Measurements from ENCODE around the gene JCAD. TPM values are rescaled to one million over a fixed set of nuclear protein-coding genes. Genes with fewer than 3 reads are reported as not detected.

JCAD gene
- total RNA-seq, 1 experiment from 2014 or later: 36.7 TPM

- Histone ChIP-seq H3K27me3 (ENCODE audit: insufficient read depth, low read depth) (no peaks in the 10 kb centered on the region), H3K9me2 (ENCODE audit: insufficient read depth) (no peaks in the 10 kb centered on the region), H3K79me2 (ENCODE audit: low read depth) (no peaks in the 10 kb centered on the region), H3K27ac (no peak overlapping the region), H2AFZ (no peak overlapping the region), H3K36me3 (ENCODE audit: low read depth) (no peaks in the 10 kb centered on the region), H3K4me3 (no peak overlapping the region), H3K9me3 (ENCODE audit: insufficient read depth, low read depth) (no peaks in the 10 kb centered on the region), H4K20me1 (ENCODE audit: insufficient read depth) (no peaks in the 10 kb centered on the region), H3K4me2 (no peak overlapping the region), H3K4me1 (replicated peaks; ENCODE audit: insufficient read depth) (peaks cover 10% of the 10 kb centered on the region), H3F3A (ENCODE audit: insufficient read depth, low read depth) (peaks cover 5% of the 10 kb centered on the region; the same call in 1 of the 2 replicates)
- no peak for DNase-seq
- CTCF ChIA-PET: no interaction called here
- POLR2A ChIA-PET (ENCODE audit: unreplicated experiment): no interaction called here
- TF ChIP-seq CTCF (conservative IDR thresholded peaks at IDR 0.05): no peak
- TF ChIP-seq EZH2 (IDR thresholded peaks at IDR 0.05; ENCODE audit: low read depth): no peak
- intact Hi-C loops (cut with micrococcal nuclease; ENCODE audit: unreplicated experiment): no loop called here
- BruUV-seq (replicated peaks): no TSS peak
Observed at GRCh38 chr10:30070001-30070685, 10.8 kb upstream of the JCAD start.

GRCh38 chr10:30068492-30069223 lies 9.3 kb upstream of the JCAD start:
- peaks cover 5% of the 10 kb centered on the region; the same call in 1 of the 2 replicates for H3F3A ChIP-seq (ENCODE audit: insufficient read depth, low read depth)
- intact Hi-C loops (cut with micrococcal nuclease; ENCODE audit: unreplicated experiment): no loop called here
- no peaks in the 10 kb centered on the region for H3K27me3 ChIP-seq (ENCODE audit: insufficient read depth, low read depth)
- CTCF ChIA-PET: no interaction called here
- no TSS peak for BruUV-seq (replicated peaks)
- no peaks in the 10 kb centered on the region for H3K9me3 ChIP-seq (ENCODE audit: insufficient read depth, low read depth)
- H3K4me1 ChIP-seq (replicated peaks; ENCODE audit: insufficient read depth): peaks cover 10% of the 10 kb centered on the region
- DNase-seq: peak; percentile 27 to 71
- H2AFZ ChIP-seq: no peak overlapping the region
- POLR2A ChIA-PET (ENCODE audit: unreplicated experiment): no interaction called here
- H3K27ac ChIP-seq: peak overlapping the region; percentile 59
- H3K79me2 ChIP-seq (ENCODE audit: low read depth): no peaks in the 10 kb centered on the region
- TF ChIP-seq CTCF (conservative IDR thresholded peaks at IDR 0.05): no peak
- TF ChIP-seq EZH2 (IDR thresholded peaks at IDR 0.05; ENCODE audit: low read depth): no peak
- 0 out of 2 replicates have a peak overlapping the region, but pooled peaks have one; percentile 26 for H3K4me2 ChIP-seq
- H3K36me3 ChIP-seq (ENCODE audit: low read depth): no peaks in the 10 kb centered on the region
- no peak overlapping the region for H3K4me3 ChIP-seq
- H4K20me1 ChIP-seq (ENCODE audit: insufficient read depth): no peaks in the 10 kb centered on the region
- H3K9me2 ChIP-seq (ENCODE audit: insufficient read depth): no peaks in the 10 kb centered on the region

- DNase-seq: no peak
- Histone ChIP-seq H3K9me3 (ENCODE audit: insufficient read depth, low read depth) (no peaks in the 10 kb centered on the region), H2AFZ (no peak overlapping the region), H3F3A (ENCODE audit: insufficient read depth, low read depth) (peaks cover 5% of the 10 kb centered on the region), H3K36me3 (ENCODE audit: low read depth) (no peaks in the 10 kb centered on the region), H3K79me2 (ENCODE audit: low read depth) (no peaks in the 10 kb centered on the region), H3K4me3 (no peak overlapping the region), H3K27ac (no peak overlapping the region), H3K9me2 (ENCODE audit: insufficient read depth) (no peaks in the 10 kb centered on the region), H3K4me1 (replicated peaks; ENCODE audit: insufficient read depth) (peaks cover 9% of the 10 kb centered on the region), H3K27me3 (ENCODE audit: insufficient read depth, low read depth) (no peaks in the 10 kb centered on the region), H4K20me1 (ENCODE audit: insufficient read depth) (no peaks in the 10 kb centered on the region), H3K4me2 (no peak overlapping the region)
- BruUV-seq (replicated peaks): no TSS peak
- CTCF ChIA-PET: no interaction called here
- intact Hi-C loops (cut with micrococcal nuclease; ENCODE audit: unreplicated experiment): no loop called here
- TF ChIP-seq EZH2 (IDR thresholded peaks at IDR 0.05; ENCODE audit: low read depth) (no peak), CTCF (conservative IDR thresholded peaks at IDR 0.05) (no peak)
- POLR2A ChIA-PET (ENCODE audit: unreplicated experiment): no interaction called here
Observed at GRCh38 chr10:30063099-30063498, 3.7 kb upstream of the JCAD start.

Data from PC-9 (cell line).